NCI-H2029 (cell line): Measurements from ENCODE around the gene ALDH3A2.

Experiments used
- DNase-seq: peaks from one replicate; lab custom pipeline; 2025; lab: John Stamatoyannopoulos, UW

The ALDH3A2 gene

GRCh38 chr17:19648475-19649273 is at the start of gene ALDH3A2:
Gene ALDH3A2 (plus strand): TSS chr17:19648751. CDS start chr17:19648972, 221 bp downstream.
- peak; percentile 67 for DNase-seq

- no peak for DNase-seq
Measured at GRCh38 chr17:19610311-19610710, 38.2 kb upstream of the ALDH3A2 start.

GRCh38 chr17:19610879-19611278 is 37.7 kb upstream of the ALDH3A2 start:
- no peak for DNase-seq

- no peak for DNase-seq
Measured at GRCh38 chr17:19613979-19614378, 34.6 kb upstream of the ALDH3A2 start.

- DNase-seq: no peak
Measured at GRCh38 chr17:19614900-19615299, 33.7 kb upstream of the ALDH3A2 start.

- no peak for DNase-seq
Measured at GRCh38 chr17:19618015-19618414, 30.5 kb upstream of the ALDH3A2 start.

GRCh38 chr17:19619705-19620325 is 28.7 kb upstream of the ALDH3A2 start:
- DNase-seq: no peak

GRCh38 chr17:19621697-19622096 is 26.9 kb upstream of the ALDH3A2 start:
- DNase-seq: no peak

- DNase-seq: no peak
Measured at GRCh38 chr17:19626079-19626478, 22.5 kb upstream of the ALDH3A2 start.

GRCh38 chr17:19629449-19629848 is 19.1 kb upstream of the ALDH3A2 start:
- DNase-seq: no peak

- no peak for DNase-seq
Measured at GRCh38 chr17:19630035-19630434, 18.5 kb upstream of the ALDH3A2 start.

- no peak for DNase-seq
Measured at GRCh38 chr17:19630661-19631060, 17.9 kb upstream of the ALDH3A2 start.

GRCh38 chr17:19631905-19632304 is 16.6 kb upstream of the ALDH3A2 start:
- DNase-seq: no peak

GRCh38 chr17:19641687-19642372 is 6.7 kb upstream of the ALDH3A2 start:
- DNase-seq: no peak

GRCh38 chr17:19642373-19642893 is 6.1 kb upstream of the ALDH3A2 start:
- DNase-seq: no peak

GRCh38 chr17:19644493-19645210 is 3.9 kb upstream of the ALDH3A2 start:
- DNase-seq: no peak

- no peak for DNase-seq
Measured at GRCh38 chr17:19645734-19646201, 2.8 kb upstream of the ALDH3A2 start.

GRCh38 chr17:19646788-19647696 is 1.5 kb upstream of the ALDH3A2 start:
- DNase-seq: no peak

GRCh38 chr17:19647697-19648474 is 665 bp upstream of the ALDH3A2 start:
- DNase-seq: no peak

- DNase-seq: no peak
Measured at GRCh38 chr17:19649274-19649541, 657 bp downstream of the ALDH3A2 start.
